OCI-LY3 (cell line): Measurements from ENCODE around the gene ANKRD27.

Source experiments
- H2AFZ ChIP-seq: fragments of 200-600, 300-600 bp; shearing (Covaris generic); 2 replicates; pipeline ENCODE4 v1.6.0; 2014; ENCODE audit warnings: antibody characterized with exemption, low read depth, low read length
- H3K27ac ChIP-seq: fragments of 200-600, 300-600 bp; sonication (generic); 2 replicates; pipeline ENCODE4 v1.5.1; 2014; ENCODE audit warnings: mild to moderate bottlenecking, low read length, moderate library complexity, mixed read lengths
- H3K27me3 ChIP-seq: fragments of 200-600, 300-600 bp; sonication (generic); 2 replicates; pipeline ENCODE4 v1.6.1; 2014; ENCODE audit warnings: low read depth, low read length, mixed read lengths
- H3K36me3 ChIP-seq: fragments of 200-600, 300-600 bp; sonication (generic); replicated peaks from 2 replicates; pipeline ENCODE3; 2014; ENCODE audit warnings: low read depth, low read length, mixed read lengths
- H3K4me1 ChIP-seq: fragments of 300-600, 200-600 bp; sonication (generic); 2 replicates; pipeline ENCODE4 v1.6.1; 2014; ENCODE audit warnings: low read length, mixed read lengths
- H3K4me2 ChIP-seq: fragments of 200-600, 300-600 bp; sonication (generic); 2 replicates; pipeline ENCODE4 v1.6.1; 2014; ENCODE audit warnings: low read length, mixed read lengths
- H3K4me3 ChIP-seq: fragments of 300-600, 200-600 bp; sonication (generic); 2 replicates; pipeline ENCODE4 v1.5.1; 2014; ENCODE audit warnings: antibody characterized with exemption, mild to moderate bottlenecking, low read length, moderate library complexity
- H3K79me2 ChIP-seq: fragments of 300-600, 200-600 bp; shearing (Covaris generic); 2 replicates; pipeline ENCODE4 v1.6.1; 2014; ENCODE audit warnings: mild to moderate bottlenecking, low read length, mixed read lengths
- H3K9ac ChIP-seq: fragments of 300-600, 200-600 bp; shearing (Covaris generic); 2 replicates; pipeline ENCODE4 v1.6.0; 2014; ENCODE audit warnings: mild to moderate bottlenecking, low read length, moderate library complexity
- H3K9me3 ChIP-seq: fragments of 200-600, 300-600 bp; shearing (Covaris generic); 2 replicates; pipeline ENCODE4 v1.6.1; 2014; ENCODE audit warnings: low read length, mixed read lengths; ENCODE audit not compliant: insufficient read depth
- H4K20me1 ChIP-seq: fragments of 200-600, 300-600 bp; sonication (generic); 2 replicates; pipeline ENCODE4 v1.6.1; 2016; ENCODE audit warnings: low read length, mixed read lengths; ENCODE audit not compliant: insufficient read depth
- CTCF ChIP-seq: fragments of 200-600, 300-600 bp; sonication (generic); IDR thresholded peaks from 2 replicates; pipeline ENCODE4 v1.5.1; 2014; ENCODE audit warnings: antibody characterized with exemption, low read length, low read depth
- EZH2phosphoT487 ChIP-seq: fragments of 200-600 bp; shearing (Covaris generic); IDR thresholded peaks from 2 replicates; pipeline ENCODE4 v1.6.1; 2018; ENCODE audit warnings: antibody characterized with exemption, mixed run types, low read depth

ANKRD27 gene

GRCh38 chr19:32650671-32651070 lies 24.3 kb downstream of the ANKRD27 start:
- TF ChIP-seq CTCF (no peak), EZH2phosphoT487 (no peak)
- Histone ChIP-seq H3K27ac (no peak overlapping the region), H3K4me2 (no peak overlapping the region), H3K4me1 (peaks cover 35% of the 10 kb centered on the region), H3K36me3 (peaks cover 49% of the 10 kb centered on the region), H3K79me2 (peaks cover 18% of the 10 kb centered on the region), H3K9me3 (no peaks in the 10 kb centered on the region), H3K27me3 (no peaks in the 10 kb centered on the region), H2AFZ (no peak overlapping the region), H4K20me1 (peaks cover 14% of the 10 kb centered on the region; the same call in 1 of the 2 replicates), H3K4me3 (no peak overlapping the region), H3K9ac (no peak overlapping the region)

GRCh38 chr19:32649751-32650150 lies 25.2 kb downstream of the ANKRD27 start:
- H2AFZ ChIP-seq: no peak overlapping the region
- H3K4me2 ChIP-seq: no peak overlapping the region
- no peaks in the 10 kb centered on the region for H3K9me3 ChIP-seq
- H3K4me1 ChIP-seq: peaks cover 35% of the 10 kb centered on the region
- H3K36me3 ChIP-seq: peaks cover 41% of the 10 kb centered on the region
- no peak for TF ChIP-seq EZH2phosphoT487
- no peak for TF ChIP-seq CTCF
- H4K20me1 ChIP-seq: peaks cover 14% of the 10 kb centered on the region; the same call in 1 of the 2 replicates
- H3K4me3 ChIP-seq: no peak overlapping the region
- peaks cover 11% of the 10 kb centered on the region for H3K79me2 ChIP-seq
- H3K27me3 ChIP-seq: no peaks in the 10 kb centered on the region
- no peak overlapping the region for H3K27ac ChIP-seq
- no peak overlapping the region for H3K9ac ChIP-seq

- Histone ChIP-seq H3K4me3 (no peak overlapping the region), H3K36me3 (peaks cover 52% of the 10 kb centered on the region), H3K4me1 (peaks cover 17% of the 10 kb centered on the region), H2AFZ (no peak overlapping the region), H3K79me2 (peaks cover 5% of the 10 kb centered on the region), H3K27ac (no peak overlapping the region), H3K27me3 (no peaks in the 10 kb centered on the region), H3K9ac (no peak overlapping the region), H4K20me1 (0 out of 2 replicates have a peak, but pooled peaks cover 8% of the 10 kb centered on the region), H3K4me2 (no peak overlapping the region), H3K9me3 (no peaks in the 10 kb centered on the region)
- TF ChIP-seq EZH2phosphoT487: no peak
- TF ChIP-seq CTCF: no peak
Observed at GRCh38 chr19:32647361-32647760, 27.6 kb downstream of the ANKRD27 start.

GRCh38 chr19:32646556-32646955 lies 28.4 kb downstream of the ANKRD27 start:
- 0 out of 2 replicates have a peak, but pooled peaks cover 4% of the 10 kb centered on the region for H4K20me1 ChIP-seq
- H3K9me3 ChIP-seq: no peaks in the 10 kb centered on the region
- H3K27ac ChIP-seq: no peak overlapping the region; the same call in 1 of the 2 replicates
- H3K4me1 ChIP-seq: peaks cover 17% of the 10 kb centered on the region
- TF ChIP-seq EZH2phosphoT487 (no peak), CTCF (no peak)
- no peak overlapping the region for H3K4me2 ChIP-seq
- peaks cover 53% of the 10 kb centered on the region for H3K36me3 ChIP-seq
- no peak overlapping the region for H2AFZ ChIP-seq
- H3K4me3 ChIP-seq: no peak overlapping the region
- H3K27me3 ChIP-seq: no peaks in the 10 kb centered on the region
- no peak overlapping the region for H3K9ac ChIP-seq
- H3K79me2 ChIP-seq: peaks cover under 1% of the 10 kb centered on the region; the same call in 1 of the 2 replicates
